CD14-positive monocyte (primary cell): ENCODE measurements around the gene WWTR1. TPM values are rescaled to one million over a fixed set of nuclear protein-coding genes. Genes with fewer than 3 reads are reported as not detected.
A peak's percentile ranks its signal among the peaks of the same experiment; 100 is the strongest.

Experiments
- DNase-seq, 3 donors: peaks; one replicate each; pipeline ENCODE4 v3.0.0-alpha.2; 2011 to 2022
- H2AFZ ChIP-seq: 2 replicates; pipeline ENCODE4 v1.6.0; 2012; ENCODE audit warnings: mild to moderate bottlenecking, low read depth, low read length, inconsistent platforms; ENCODE audit not compliant: insufficient read depth, poor library complexity, severe bottlenecking
- H3K27ac ChIP-seq, 2 donors: 1 replicate in 1 of 2; 2 replicates in 1 of 2; pipeline ENCODE4 v1.5.1; 2012 to 2013; ENCODE audit warnings: low read length in 2 of 2, control low read depth in 1 of 2, inconsistent platforms in 1 of 2, low read depth in 1 of 2, mild to moderate bottlenecking in 1 of 2
- H3K27me3 ChIP-seq, 2 donors: one replicate each; pipeline versions ENCODE4 v1.6.0 to v1.6.1; 2011 to 2013; ENCODE audit warnings: low read length in 2 of 2; ENCODE audit not compliant: control insufficient read depth in 2 of 2, insufficient read depth in 2 of 2
- H3K36me3 ChIP-seq, 2 donors: replicated peaks in 1 of 2; 1 replicate in 1 of 2; 2 replicates in 1 of 2; pipeline versions ENCODE4 v1.5.1 to v1.6.1; 2012 to 2013; ENCODE audit warnings: low read length in 2 of 2, control low read depth in 1 of 2, inconsistent platforms in 1 of 2, mild to moderate bottlenecking in 1 of 2; ENCODE audit not compliant: insufficient read depth in 2 of 2, control insufficient read depth in 1 of 2
- H3K4me1 ChIP-seq, 2 donors: 1 replicate in 1 of 2; 2 replicates in 1 of 2; pipeline versions ENCODE4 v1.5.1 to v1.6.1; 2012 to 2013; ENCODE audit warnings: low read length in 2 of 2, control low read depth in 1 of 2, inconsistent platforms in 1 of 2, mild to moderate bottlenecking in 1 of 2, moderate library complexity in 1 of 2; ENCODE audit not compliant: insufficient read depth in 2 of 2, control insufficient read depth in 1 of 2
- H3K4me2 ChIP-seq: replicated peaks from 2 replicates; pipeline ENCODE3; 2012; ENCODE audit warnings: low read length, moderate library complexity, mild to moderate bottlenecking; ENCODE audit not compliant: poor library complexity, severe bottlenecking; ENCODE audit errors: extremely low read depth
- H3K4me3 ChIP-seq, 3 experiments: fragments of 200-600 bp in 1 of 3; sonication (generic) in 1 of 3; replicated peaks in 1 of 3; 1 replicate in 2 of 3; 2 replicates in 1 of 3; pipeline ENCODE4 v1.5.1; 2011 to 2013; ENCODE audit warnings: low read length in 3 of 3, mild to moderate bottlenecking in 3 of 3, control low read depth in 2 of 3, low read depth in 2 of 3, inconsistent platforms in 1 of 3, moderate library complexity in 1 of 3
- H3K79me2 ChIP-seq: 2 replicates; pipeline ENCODE4 v1.6.0; 2012; ENCODE audit warnings: mild to moderate bottlenecking, control low read depth, inconsistent platforms, low read length, moderate library complexity; ENCODE audit not compliant: insufficient read depth
- H3K9ac ChIP-seq: 2 replicates; pipeline ENCODE4 v1.6.0; 2017; ENCODE audit warnings: low read length, mild to moderate bottlenecking; ENCODE audit not compliant: insufficient read depth, poor library complexity, severe bottlenecking
- H3K9me3 ChIP-seq, 2 donors: replicated peaks in 1 of 2; 1 replicate in 1 of 2; 2 replicates in 1 of 2; pipeline versions ENCODE4 v1.5.1 to v1.6.1; 2012 to 2013; ENCODE audit warnings: low read length in 2 of 2, control low read depth in 1 of 2; ENCODE audit not compliant: control insufficient read depth in 1 of 2, insufficient read depth in 1 of 2
- H4K20me1 ChIP-seq: 2 replicates; pipeline ENCODE4 v1.6.0; 2012; ENCODE audit warnings: mild to moderate bottlenecking, low read length, control low read depth, moderate library complexity; ENCODE audit not compliant: insufficient read depth
- H3K27ac Mint-ChIP-seq, 7 donors: one replicate each; pipeline ENCODE4 v1.8.0; 2020; ENCODE audit warnings: mild to moderate bottlenecking in 7 of 7, mixed read lengths in 7 of 7, moderate library complexity in 6 of 7, inconsistent platforms in 2 of 7
- H3K27me3 Mint-ChIP-seq, 3 donors: one replicate each; pipeline ENCODE4 v1.8.0; 2021 to 2022; ENCODE audit warnings: low read depth in 3 of 3, mild to moderate bottlenecking in 3 of 3, mixed read lengths in 3 of 3, moderate library complexity in 3 of 3, inconsistent platforms in 1 of 3
- H3K36me3 Mint-ChIP-seq, 2 donors: one replicate each; pipeline ENCODE4 v1.8.0; 2020; ENCODE audit warnings: mixed read lengths in 2 of 2, inconsistent platforms in 1 of 2, mild to moderate bottlenecking in 1 of 2
- H3K4me1 Mint-ChIP-seq: one replicate; pipeline ENCODE4 v1.8.0; 2020; ENCODE audit warnings: mild to moderate bottlenecking, mixed read lengths
- H3K4me3 Mint-ChIP-seq, 2 donors: one replicate each; pipeline ENCODE4 v1.8.0; 2020; ENCODE audit warnings: mild to moderate bottlenecking in 2 of 2, mixed read lengths in 2 of 2, moderate library complexity in 1 of 2
- H3K9me3 Mint-ChIP-seq, 7 donors: one replicate each; pipeline ENCODE4 v1.8.0; 2020 to 2022; ENCODE audit warnings: mixed read lengths in 7 of 7, mild to moderate bottlenecking in 6 of 7, moderate library complexity in 6 of 7, inconsistent platforms in 2 of 7
- WGBS: methylation state at CpG from one replicate; pipeline ENCODE4 v1.1.5; 2013; ENCODE audit warnings: missing lambda C conversion rate; ENCODE audit not compliant: insufficient coverage; 5-methylcytosine and 5-hydroxymethylcytosine counted together
- intact Hi-C, 2 donors: fragments of 100-400 bp; cut with micrococcal nuclease; formaldehyde crosslinking; loops; one replicate each; pipeline versions ENCODE4 v1.15.0 to v1.15.1; 2023
- polyA plus RNA-seq, 3 donors: library from polyadenylated mRNA; depleted of rRNA in 1 of 3; unstranded in 2 of 3; stranded (reverse) in 1 of 3; fragments of 300-500 nt in 2 of 3; fragments of >200 nt in 1 of 3; fragmentation: Illumina TruSeq in 2 of 3; gene quantifications; 1 replicate in 2 of 3; 2 replicates in 1 of 3; pipeline ENCODE4 v1.2.3, GENCODE V29; 2012 to 2021
- TF ChIP-seq, protein P1 (sequence below): fragments of 200-600 bp; IDR thresholded peaks from one replicate; pipeline ENCODE4 v1.8.0; 2022; ENCODE audit warnings: antibody characterized with exemption, mild to moderate bottlenecking

Gene WWTR1
- polyA plus RNA-seq, 3 donors, result not detected

DNA sequence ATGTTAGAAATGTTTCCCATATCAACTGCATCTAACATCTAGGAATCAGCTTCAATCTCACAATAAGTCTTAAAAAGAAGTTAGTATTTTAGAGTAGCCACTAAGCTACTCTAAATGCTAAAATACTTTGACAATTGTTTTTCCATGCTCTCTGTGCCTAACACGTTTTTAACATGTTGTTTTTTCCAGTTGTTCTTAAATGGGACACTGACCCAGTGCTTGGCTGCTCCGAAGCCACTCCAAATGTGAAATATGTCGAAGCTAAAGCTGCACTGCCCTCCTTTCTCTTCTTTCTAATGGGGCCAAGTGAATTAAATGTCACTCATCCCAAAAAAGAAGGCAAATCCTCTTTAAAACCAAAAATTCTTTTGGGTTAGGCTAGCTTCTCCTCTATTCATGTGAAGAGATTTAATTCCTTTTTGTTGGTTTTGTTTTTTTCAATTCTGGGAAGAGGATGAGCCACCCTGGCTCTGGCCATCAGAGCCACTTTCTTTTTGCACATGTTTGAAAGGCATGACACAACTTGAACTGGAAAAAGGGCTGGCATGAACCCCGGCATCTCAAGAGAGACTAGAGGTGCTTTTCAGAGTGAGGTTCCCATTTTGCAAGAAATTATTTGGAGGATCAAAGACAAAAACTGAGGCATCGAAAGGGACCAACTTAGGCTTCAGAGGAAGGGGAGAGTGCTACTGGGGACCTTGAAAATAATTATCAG lies 73.7 kb downstream of the WWTR1 start:
- Histone ChIP-seq H3K27ac (no peak overlapping the region), H3K4me1 (no peaks in the 10 kb centered on the region), H3K36me3 (no peaks in the 10 kb centered on the region), H3K27me3 (peaks cover 62 to 77% of the 10 kb centered on the region in 2 donors), H4K20me1 (no peaks in the 10 kb centered on the region), H2AFZ (no peak overlapping the region), H3K4me3 (no peak overlapping the region), H3K4me2 (no peak overlapping the region), H3K79me2 (no peaks in the 10 kb centered on the region), H3K9ac (no peak overlapping the region), H3K9me3 (no peaks in the 10 kb centered on the region)
- Mint-ChIP-seq H3K4me1 (no peaks in the 10 kb centered on the region), H3K27ac (no peak overlapping the region), H3K36me3 (no peaks in the 10 kb centered on the region), H3K4me3 (peak overlapping the region in 1 of 2 donors; percentile 19), H3K27me3 (peaks cover 47 to 71% (median 64%) of the 10 kb centered on the region in 3 donors), H3K9me3 (no peaks in the 10 kb centered on the region)
- DNase-seq, result no peak
- intact Hi-C loops, result no loop called here
- 93% methylated on average over 2 of the region's 5 CpGs for WGBS
- TF ChIP-seq, protein P1, sequence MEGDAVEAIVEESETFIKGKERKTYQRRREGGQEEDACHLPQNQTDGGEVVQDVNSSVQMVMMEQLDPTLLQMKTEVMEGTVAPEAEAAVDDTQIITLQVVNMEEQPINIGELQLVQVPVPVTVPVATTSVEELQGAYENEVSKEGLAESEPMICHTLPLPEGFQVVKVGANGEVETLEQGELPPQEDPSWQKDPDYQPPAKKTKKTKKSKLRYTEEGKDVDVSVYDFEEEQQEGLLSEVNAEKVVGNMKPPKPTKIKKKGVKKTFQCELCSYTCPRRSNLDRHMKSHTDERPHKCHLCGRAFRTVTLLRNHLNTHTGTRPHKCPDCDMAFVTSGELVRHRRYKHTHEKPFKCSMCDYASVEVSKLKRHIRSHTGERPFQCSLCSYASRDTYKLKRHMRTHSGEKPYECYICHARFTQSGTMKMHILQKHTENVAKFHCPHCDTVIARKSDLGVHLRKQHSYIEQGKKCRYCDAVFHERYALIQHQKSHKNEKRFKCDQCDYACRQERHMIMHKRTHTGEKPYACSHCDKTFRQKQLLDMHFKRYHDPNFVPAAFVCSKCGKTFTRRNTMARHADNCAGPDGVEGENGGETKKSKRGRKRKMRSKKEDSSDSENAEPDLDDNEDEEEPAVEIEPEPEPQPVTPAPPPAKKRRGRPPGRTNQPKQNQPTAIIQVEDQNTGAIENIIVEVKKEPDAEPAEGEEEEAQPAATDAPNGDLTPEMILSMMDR, result no peak

DNA sequence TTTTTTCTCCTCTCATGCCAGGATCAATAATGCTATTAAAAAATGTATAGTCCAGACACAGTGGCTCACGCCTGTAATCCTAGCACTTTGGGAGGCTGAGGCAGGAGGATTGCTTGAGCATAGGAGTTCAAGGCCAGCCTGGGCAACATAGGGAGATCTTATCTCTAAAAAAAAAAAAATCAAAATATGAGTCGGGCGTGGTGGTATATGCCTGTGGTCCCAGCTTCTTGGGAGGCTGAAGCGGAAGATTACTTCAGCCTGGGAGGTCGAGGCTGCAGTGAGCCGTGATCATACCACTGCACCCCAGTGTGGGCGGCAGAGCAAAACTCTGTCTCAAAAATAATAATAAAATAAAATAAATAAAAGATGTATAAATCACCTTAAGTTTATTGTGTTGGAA lies 75.4 kb downstream of the WWTR1 start:
- WGBS, result 100% methylated on average over 3 of the region's 7 CpGs
- Histone ChIP-seq H3K9me3 (no peaks in the 10 kb centered on the region), H3K9ac (no peak overlapping the region), H3K27ac (no peak overlapping the region), H3K27me3 (peaks cover 50 to 80% of the 10 kb centered on the region in 2 donors), H2AFZ (no peak overlapping the region), H3K4me1 (no peaks in the 10 kb centered on the region), H3K4me3 (no peak overlapping the region), H3K4me2 (no peak overlapping the region), H3K36me3 (no peaks in the 10 kb centered on the region), H3K79me2 (no peaks in the 10 kb centered on the region), H4K20me1 (no peaks in the 10 kb centered on the region)
- DNase-seq, result no peak
- TF ChIP-seq, protein P1, result no peak
- intact Hi-C loops, result no loop called here
- H3K27me3 Mint-ChIP-seq, result peaks cover 54 to 75% (median 56%) of the 10 kb centered on the region in 3 donors
- H3K4me1 Mint-ChIP-seq, result no peaks in the 10 kb centered on the region
- no peaks in the 10 kb centered on the region for H3K9me3 Mint-ChIP-seq
- H3K27ac Mint-ChIP-seq, result no peak overlapping the region
- no peak overlapping the region for H3K4me3 Mint-ChIP-seq
- no peaks in the 10 kb centered on the region for H3K36me3 Mint-ChIP-seq
